AG04450 (cell line): ENCODE data around the gene LIMK1. TPM values are rescaled to one million over a fixed set of nuclear protein-coding genes. Genes with fewer than 3 reads are reported as not detected.

Experiments used
- CTCF ChIA-PET: fragments of 300-600, 350-600 bp; formaldehyde crosslinking; extraction: SDS; loops from one replicate; lab custom pipeline; 2022; ENCODE audit warnings: antibody characterized with exemption, inconsistent platforms; lab: Charles Lee
- POLR2A ChIA-PET: fragments of 350-600 bp; formaldehyde crosslinking; extraction: SDS; loops from one replicate; lab custom pipeline; 2021; ENCODE audit warnings: antibody characterized with exemption, inconsistent platforms; lab: Yijun Ruan, JAX
- DNase-seq: peaks from one replicate; pipeline ENCODE4 v3.0.0-alpha.2; 2011; ENCODE audit warnings: low read depth, low spot score
- H3K27ac ChIP-seq: one replicate; pipeline ENCODE4 v1.5.1; 2012; ENCODE audit warnings: low read depth, low read length, control low read depth
- H3K27me3 ChIP-seq: one replicate; pipeline ENCODE4 v1.6.0; 2012; ENCODE audit warnings: low read length; ENCODE audit not compliant: control insufficient read depth, insufficient read depth
- H3K4me3 ChIP-seq: 2 replicates; pipeline ENCODE4 v1.5.1; 2011; ENCODE audit warnings: mild to moderate bottlenecking, low read depth, low read length, control low read depth
- H3K9me3 ChIP-seq: 2 replicates; pipeline ENCODE4 v1.5.1; 2012; ENCODE audit warnings: low read length; ENCODE audit not compliant: control insufficient read depth, insufficient read depth
- polyA plus RNA-seq: library from polyadenylated mRNA; depleted of rRNA; stranded (reverse); fragments of >200 nt; gene quantifications from 2 replicates; pipeline ENCODE4 v1.2.3, GENCODE V29; 2011
- TF ChIP-seq, protein P1 (sequence below): IDR thresholded peaks from 2 replicates; pipeline ENCODE4 v1.5.1; 2011; ENCODE audit warnings: low read depth, low read length, control low read depth, inconsistent platforms

LIMK1 gene
- polyA plus RNA-seq, 1 experiment = 33.0 TPM

DNA sequence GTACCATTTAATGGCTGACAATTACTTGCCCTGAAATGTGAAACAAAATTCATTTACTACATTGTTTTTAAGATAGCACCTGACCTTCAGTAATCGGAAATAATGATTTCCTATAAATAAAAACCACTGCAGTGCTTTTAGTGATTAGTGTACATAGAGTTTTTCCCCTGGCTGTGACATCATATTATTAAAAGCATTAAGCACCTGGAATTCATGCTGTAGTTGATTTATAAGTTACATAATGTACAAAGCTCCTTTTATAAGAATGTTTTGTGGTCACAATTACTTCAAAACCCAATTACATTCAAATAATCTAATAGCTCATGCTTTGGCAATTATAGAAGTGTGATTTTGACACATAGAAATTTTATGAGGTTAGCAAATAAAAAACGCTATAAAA is 46.3 kb downstream of the LIMK1 start:
- no peak overlapping the region for H3K4me3 ChIP-seq
- ChIA-PET POLR2A (no interaction called here), CTCF (interaction anchor here (0.6 kb wide), 1 partner anchor 35 kb away, joined by 5 read pairs; no protein-coding TSS in a partner anchor)
- no peak for DNase-seq
- no peaks in the 10 kb centered on the region for H3K9me3 ChIP-seq
- H3K27ac ChIP-seq = no peak overlapping the region
- TF ChIP-seq, protein P1, sequence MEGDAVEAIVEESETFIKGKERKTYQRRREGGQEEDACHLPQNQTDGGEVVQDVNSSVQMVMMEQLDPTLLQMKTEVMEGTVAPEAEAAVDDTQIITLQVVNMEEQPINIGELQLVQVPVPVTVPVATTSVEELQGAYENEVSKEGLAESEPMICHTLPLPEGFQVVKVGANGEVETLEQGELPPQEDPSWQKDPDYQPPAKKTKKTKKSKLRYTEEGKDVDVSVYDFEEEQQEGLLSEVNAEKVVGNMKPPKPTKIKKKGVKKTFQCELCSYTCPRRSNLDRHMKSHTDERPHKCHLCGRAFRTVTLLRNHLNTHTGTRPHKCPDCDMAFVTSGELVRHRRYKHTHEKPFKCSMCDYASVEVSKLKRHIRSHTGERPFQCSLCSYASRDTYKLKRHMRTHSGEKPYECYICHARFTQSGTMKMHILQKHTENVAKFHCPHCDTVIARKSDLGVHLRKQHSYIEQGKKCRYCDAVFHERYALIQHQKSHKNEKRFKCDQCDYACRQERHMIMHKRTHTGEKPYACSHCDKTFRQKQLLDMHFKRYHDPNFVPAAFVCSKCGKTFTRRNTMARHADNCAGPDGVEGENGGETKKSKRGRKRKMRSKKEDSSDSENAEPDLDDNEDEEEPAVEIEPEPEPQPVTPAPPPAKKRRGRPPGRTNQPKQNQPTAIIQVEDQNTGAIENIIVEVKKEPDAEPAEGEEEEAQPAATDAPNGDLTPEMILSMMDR = no peak
- H3K27me3 ChIP-seq = no peaks in the 10 kb centered on the region

DNA sequence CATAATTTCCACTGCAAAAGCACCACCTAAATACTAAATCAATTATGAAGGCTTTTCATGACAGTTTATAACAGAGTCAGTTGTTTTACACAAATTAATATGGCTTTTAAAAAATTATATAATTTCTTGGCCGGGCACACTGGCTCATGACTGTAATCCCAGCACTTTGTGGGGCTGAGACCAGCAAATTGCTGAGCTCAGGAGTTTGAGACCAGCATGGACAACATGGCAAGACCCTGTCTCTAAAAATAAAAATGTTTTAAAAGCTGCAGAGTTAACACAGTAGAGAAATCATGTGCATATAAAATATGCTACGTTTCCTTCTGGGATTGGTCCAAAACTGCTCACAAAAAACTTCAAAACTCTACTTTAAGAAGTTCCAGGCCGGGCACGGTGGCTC is 46.9 kb downstream of the LIMK1 start:
- DNase-seq = no peak

DNA sequence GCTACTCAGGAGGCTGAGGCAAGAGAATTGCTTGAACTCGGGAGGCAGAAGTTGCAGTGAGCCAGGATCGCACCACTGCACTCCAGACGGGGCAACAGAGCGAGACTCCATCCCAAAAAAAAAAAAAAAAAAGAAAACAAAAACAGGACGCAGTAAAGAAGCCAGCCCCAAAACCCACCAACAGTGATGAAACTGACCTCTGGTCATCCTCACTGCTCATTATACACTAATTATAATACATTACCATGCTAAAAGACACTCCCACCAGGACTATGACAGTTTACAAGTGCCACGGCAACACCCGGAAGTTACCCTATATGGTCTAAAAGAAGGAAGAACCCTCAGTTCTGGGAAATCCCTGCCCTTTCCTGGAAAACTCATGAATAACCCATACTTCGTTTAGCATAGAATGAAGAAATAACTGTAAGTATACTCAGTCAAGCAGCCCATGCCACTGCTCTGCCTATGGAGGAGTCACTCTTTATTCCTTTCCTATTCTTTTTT is 50.6 kb downstream of the LIMK1 start:
- CTCF ChIA-PET = interaction anchor here (0.7 kb wide), 2 partner anchors 52 to 312 kb away, joined by 3 to 5 read pairs; no protein-coding TSS in a partner anchor
- DNase-seq = no peak
- POLR2A ChIA-PET = no interaction called here

More for the DNA sequence above, 46.9 kb downstream of the LIMK1 start:
- no peak overlapping the region for H3K27ac ChIP-seq
- ChIA-PET CTCF (no interaction called here), POLR2A (no interaction called here)
- no peaks in the 10 kb centered on the region for H3K9me3 ChIP-seq
- TF ChIP-seq, protein P1 = no peak
- no peak overlapping the region for H3K4me3 ChIP-seq
- no peaks in the 10 kb centered on the region for H3K27me3 ChIP-seq

DNA sequence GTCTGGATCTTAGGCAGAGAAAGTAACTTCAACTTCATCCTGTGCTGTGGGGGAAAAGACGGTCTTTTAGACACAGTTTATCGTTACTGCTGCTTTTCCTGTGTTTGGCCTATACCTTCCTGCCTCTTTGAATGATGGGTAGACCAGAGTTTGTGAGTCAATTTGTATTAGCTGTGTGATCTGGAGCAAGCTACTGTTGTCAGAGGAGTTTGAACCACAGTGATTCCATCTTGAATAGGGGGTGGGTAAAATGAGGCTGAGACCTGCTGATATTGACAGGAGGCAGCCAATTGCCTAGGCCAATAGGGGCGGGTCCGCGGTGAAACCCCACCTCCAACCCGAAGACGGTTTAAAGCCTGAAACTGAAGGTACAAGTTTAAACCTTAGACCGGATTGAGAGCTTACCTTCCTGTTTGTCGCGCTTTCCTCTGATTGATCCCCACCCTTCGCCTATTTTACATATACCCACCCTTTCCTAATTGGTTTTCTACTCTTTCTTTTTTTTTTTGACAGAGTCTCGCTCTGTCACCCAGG is 54.8 kb downstream of the LIMK1 start:
- DNase-seq = no peak
- ChIA-PET POLR2A (no interaction called here), CTCF (no interaction called here)
- TF ChIP-seq, protein P1 = no peak
- H3K4me3 ChIP-seq = no peak overlapping the region
- no peaks in the 10 kb centered on the region for H3K9me3 ChIP-seq
- H3K27ac ChIP-seq = no peak overlapping the region
- H3K27me3 ChIP-seq = no peaks in the 10 kb centered on the region

More for the DNA sequence above, 50.6 kb downstream of the LIMK1 start:
- TF ChIP-seq, protein P1 = no peak
- H3K4me3 ChIP-seq = no peak overlapping the region
- no peaks in the 10 kb centered on the region for H3K27me3 ChIP-seq
- H3K9me3 ChIP-seq = no peaks in the 10 kb centered on the region
- H3K27ac ChIP-seq = no peak overlapping the region

DNA sequence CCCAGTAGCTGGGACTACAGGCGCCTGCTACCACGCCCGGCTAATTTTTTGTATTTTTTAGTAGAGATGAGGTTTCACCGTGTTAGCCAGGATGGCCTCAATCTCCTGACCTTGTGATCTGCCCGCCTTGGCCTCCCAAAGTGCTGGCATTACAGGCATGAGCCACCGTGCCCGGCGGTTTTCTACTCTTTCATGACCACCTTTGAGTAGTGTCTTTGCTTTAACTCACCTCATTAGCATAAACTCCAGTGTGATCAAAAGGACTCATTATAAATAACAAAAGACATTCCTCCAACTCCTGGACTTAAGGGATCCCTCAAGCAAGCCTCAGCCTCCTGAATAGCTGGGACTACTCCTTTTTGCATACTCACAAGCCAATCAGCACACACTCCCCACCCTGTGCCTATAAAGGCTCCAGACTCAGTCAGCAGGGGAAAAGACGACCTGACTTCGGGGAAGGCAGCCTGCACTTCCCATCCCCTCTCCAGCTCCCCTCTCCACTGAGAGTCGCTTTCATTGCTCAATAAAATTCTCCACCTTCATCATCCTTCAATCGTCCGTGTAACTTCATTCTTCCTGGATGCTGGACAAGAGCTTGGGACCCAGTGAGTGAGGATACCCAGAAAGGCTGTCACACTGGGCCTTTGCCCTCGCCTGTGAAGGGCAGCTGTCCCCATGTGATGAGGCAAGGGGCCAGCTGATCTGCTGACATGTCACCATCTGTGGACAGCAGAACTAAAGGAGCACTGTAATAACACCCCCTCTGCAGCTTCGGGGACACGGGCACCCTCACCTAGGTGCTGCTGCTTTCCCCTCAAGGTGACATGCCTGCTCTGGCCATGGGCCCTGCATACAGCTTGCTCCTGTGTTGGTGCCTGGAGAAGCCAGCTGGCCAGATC is 55.6 kb downstream of the LIMK1 start:
- TF ChIP-seq, protein P1 = no peak
- no peaks in the 10 kb centered on the region for H3K27me3 ChIP-seq
- CTCF ChIA-PET = no interaction called here
- no peak overlapping the region for H3K4me3 ChIP-seq
- peaks cover 3% of the 10 kb centered on the region for H3K9me3 ChIP-seq
- DNase-seq = no peak
- POLR2A ChIA-PET = interaction anchor here (0.7 kb wide), 1 partner anchor 1330 kb away, joined by 3 read pairs; no protein-coding TSS in a partner anchor
- H3K27ac ChIP-seq = no peak overlapping the region
